ENCODE data around the gene PITX1. TPM values are rescaled to one million over a fixed set of nuclear protein-coding genes. Genes with fewer than 3 reads are reported as not detected.

Gene PITX1
- total and polyA plus RNA-seq, 2 donors (not counting 3 experiments of a cell fraction or from before 2014, with no cell fraction given): 0.48 to 6.0 TPM

DNA sequence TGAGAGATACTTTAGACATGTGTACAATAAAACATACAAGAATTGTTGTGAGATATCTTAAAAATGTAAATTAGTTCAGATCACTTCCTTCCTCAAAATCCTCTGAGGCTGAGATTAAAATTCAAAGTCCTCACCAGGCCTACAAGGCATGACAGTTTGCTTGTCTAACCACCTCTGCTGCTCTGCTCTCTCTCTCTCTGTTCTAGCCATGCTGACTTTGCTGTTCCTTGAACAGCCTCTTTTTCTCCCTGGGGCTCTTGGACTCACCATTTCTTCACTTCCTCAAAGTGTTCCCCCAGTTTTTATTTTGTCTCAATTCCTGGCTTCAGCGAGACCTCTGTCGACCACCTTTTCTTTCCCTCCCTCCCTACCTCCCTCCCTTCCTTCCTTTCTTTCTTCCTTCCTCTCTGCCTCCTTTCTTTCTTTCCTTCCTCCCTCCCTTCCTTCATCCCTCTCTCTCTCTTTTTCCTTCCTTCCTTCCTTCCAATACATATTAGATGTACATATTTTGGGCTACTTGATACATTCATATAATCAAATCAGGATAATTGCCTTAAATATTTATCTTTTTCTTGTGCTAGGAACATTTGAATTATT lies 39.4 kb downstream of the PITX1 start:
- H2AFZ ChIP-seq (ENCODE audit: low read depth, low read length): no peak overlapping the region
- no peaks in the 10 kb centered on the region for H3K4me1 ChIP-seq (ENCODE audit: control insufficient read depth, extremely low read depth, insufficient read depth, low read length)
- H3K36me3 ChIP-seq (ENCODE audit: control insufficient read depth in 2 of 2, extremely low read depth in 1 of 2, insufficient read depth in 2 of 2, low read length in 2 of 2): no peaks in the 10 kb centered on the region
- FAIRE-seq (no peak), DNase-seq (ENCODE audit: low read depth, low spot score) (no peak)
- H4K20me1 ChIP-seq (replicated peaks; ENCODE audit: control insufficient read depth, extremely low read depth, insufficient read depth, low read length): no peaks in the 10 kb centered on the region
- ChIA-PET POLR2A (no interaction called here), CTCF (no interaction called here)
- BruUV-seq (replicated peaks): no TSS peak
- no peak overlapping the region for H3K4me2 ChIP-seq (ENCODE audit: insufficient read depth, low read length)
- H3K9me1 ChIP-seq (replicated peaks; ENCODE audit: control insufficient read depth, extremely low read depth, insufficient read depth, low read length): no peaks in the 10 kb centered on the region
- dilution Hi-C loops (cut with MboI; ENCODE audit: extremely low pct_ligation_motif_present, low sequenced_read_pairs) (no loop called here), intact Hi-C loops (cut with micrococcal nuclease) (no loop called here)
- H3K79me2 ChIP-seq (ENCODE audit: control insufficient read depth, insufficient read depth, low read length): no peaks in the 10 kb centered on the region
- H3K4me3 ChIP-seq (replicated peaks in 1 of 3; ENCODE audit: insufficient read depth in 1 of 3, low read depth in 1 of 3, low read length in 3 of 3): no peak overlapping the region
- H3K9ac ChIP-seq (replicated peaks; ENCODE audit: extremely low read depth, insufficient read depth, low read length): no peak overlapping the region
- no peak overlapping the region for H3K27ac ChIP-seq (ENCODE audit: insufficient read depth, low read depth, low read length)
- peaks cover 0 to 4% of the 10 kb centered on the region in 2 experiments for H3K27me3 ChIP-seq (ENCODE audit: control insufficient read depth in 2 of 2, insufficient read depth in 2 of 2, low read length in 2 of 2)
- TF ChIP-seq POLR2AphosphoS5 (IDR thresholded peaks at IDR 0.05; ENCODE audit: insufficient read depth, low read depth, low read length) (no peak), FOS (IDR thresholded peaks at IDR 0.05; ENCODE audit: borderline replicate concordance, insufficient read depth, low read length) (no peak), POLR2A (IDR thresholded peaks at IDR 0.05; ENCODE audit: low read depth, low read length) (no peak), EZH2 (IDR thresholded peaks at IDR 0.05; ENCODE audit: borderline replicate concordance, low read depth, low read length, severe bottlenecking) (no peak), GATA2 (IDR thresholded peaks at IDR 0.05; ENCODE audit: insufficient read depth, insufficient read length, low read depth, low read length) (no peak), MYC (IDR thresholded peaks at IDR 0.05; ENCODE audit: low read depth, low read length) (no peak), JUN (IDR thresholded peaks at IDR 0.05; ENCODE audit: borderline replicate concordance, insufficient read depth, insufficient read length, low read depth) (no peak)
- TF ChIP-seq, protein P1, sequence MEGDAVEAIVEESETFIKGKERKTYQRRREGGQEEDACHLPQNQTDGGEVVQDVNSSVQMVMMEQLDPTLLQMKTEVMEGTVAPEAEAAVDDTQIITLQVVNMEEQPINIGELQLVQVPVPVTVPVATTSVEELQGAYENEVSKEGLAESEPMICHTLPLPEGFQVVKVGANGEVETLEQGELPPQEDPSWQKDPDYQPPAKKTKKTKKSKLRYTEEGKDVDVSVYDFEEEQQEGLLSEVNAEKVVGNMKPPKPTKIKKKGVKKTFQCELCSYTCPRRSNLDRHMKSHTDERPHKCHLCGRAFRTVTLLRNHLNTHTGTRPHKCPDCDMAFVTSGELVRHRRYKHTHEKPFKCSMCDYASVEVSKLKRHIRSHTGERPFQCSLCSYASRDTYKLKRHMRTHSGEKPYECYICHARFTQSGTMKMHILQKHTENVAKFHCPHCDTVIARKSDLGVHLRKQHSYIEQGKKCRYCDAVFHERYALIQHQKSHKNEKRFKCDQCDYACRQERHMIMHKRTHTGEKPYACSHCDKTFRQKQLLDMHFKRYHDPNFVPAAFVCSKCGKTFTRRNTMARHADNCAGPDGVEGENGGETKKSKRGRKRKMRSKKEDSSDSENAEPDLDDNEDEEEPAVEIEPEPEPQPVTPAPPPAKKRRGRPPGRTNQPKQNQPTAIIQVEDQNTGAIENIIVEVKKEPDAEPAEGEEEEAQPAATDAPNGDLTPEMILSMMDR (IDR thresholded peaks at IDR 0.05; ENCODE audit: extremely low read depth in 1 of 2, insufficient read depth in 1 of 2, low read depth in 1 of 2, low read length in 2 of 2): no peak
- TF ChIP-seq, protein P2, sequence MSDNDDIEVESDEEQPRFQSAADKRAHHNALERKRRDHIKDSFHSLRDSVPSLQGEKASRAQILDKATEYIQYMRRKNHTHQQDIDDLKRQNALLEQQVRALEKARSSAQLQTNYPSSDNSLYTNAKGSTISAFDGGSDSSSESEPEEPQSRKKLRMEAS (IDR thresholded peaks at IDR 0.05; ENCODE audit: insufficient read depth, insufficient read length): no peak
- H3K9me3 ChIP-seq (replicated peaks; ENCODE audit: control insufficient read depth, insufficient read depth, low read length): no peaks in the 10 kb centered on the region
